ENCODE results near the gene CPE. TPM values are rescaled to one million over a fixed set of nuclear protein-coding genes. Genes with fewer than 3 reads are reported as not detected.
A peak's percentile ranks its signal among the peaks of the same experiment; 100 is the strongest.

CPE gene
- total RNA-seq, 4 donors from 2014 or later: 25.2 to 66.2 (median 41.9) TPM

DNA sequence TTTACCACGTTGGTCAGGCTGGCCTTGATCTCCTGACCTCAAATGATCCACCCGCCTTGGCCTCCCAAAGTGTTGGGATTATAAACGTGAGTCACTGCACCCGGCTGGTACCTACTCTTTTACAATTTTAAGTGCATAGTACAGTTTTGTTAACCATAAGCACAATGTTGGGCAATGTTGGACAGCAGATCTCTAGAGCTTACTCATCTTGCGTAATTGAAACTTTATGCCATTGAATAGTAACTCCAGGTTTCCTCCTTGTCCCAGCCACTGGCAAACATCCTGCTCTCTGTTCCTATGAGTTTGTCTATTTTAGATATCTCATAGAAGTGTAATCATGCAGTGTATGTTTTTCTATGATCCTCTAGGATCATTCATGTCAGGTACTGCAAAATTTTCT, 9.3 kb upstream of the CPE start:
- TF ChIP-seq, protein P1, sequence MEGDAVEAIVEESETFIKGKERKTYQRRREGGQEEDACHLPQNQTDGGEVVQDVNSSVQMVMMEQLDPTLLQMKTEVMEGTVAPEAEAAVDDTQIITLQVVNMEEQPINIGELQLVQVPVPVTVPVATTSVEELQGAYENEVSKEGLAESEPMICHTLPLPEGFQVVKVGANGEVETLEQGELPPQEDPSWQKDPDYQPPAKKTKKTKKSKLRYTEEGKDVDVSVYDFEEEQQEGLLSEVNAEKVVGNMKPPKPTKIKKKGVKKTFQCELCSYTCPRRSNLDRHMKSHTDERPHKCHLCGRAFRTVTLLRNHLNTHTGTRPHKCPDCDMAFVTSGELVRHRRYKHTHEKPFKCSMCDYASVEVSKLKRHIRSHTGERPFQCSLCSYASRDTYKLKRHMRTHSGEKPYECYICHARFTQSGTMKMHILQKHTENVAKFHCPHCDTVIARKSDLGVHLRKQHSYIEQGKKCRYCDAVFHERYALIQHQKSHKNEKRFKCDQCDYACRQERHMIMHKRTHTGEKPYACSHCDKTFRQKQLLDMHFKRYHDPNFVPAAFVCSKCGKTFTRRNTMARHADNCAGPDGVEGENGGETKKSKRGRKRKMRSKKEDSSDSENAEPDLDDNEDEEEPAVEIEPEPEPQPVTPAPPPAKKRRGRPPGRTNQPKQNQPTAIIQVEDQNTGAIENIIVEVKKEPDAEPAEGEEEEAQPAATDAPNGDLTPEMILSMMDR (IDR thresholded peaks at IDR 0.05): no peak
- no peak for TF ChIP-seq POLR2A (IDR thresholded peaks at IDR 0.05)
- WGBS, 2 donors: 67 to 79% methylated on average over 5 of the region's 5 CpGs
- intact Hi-C loops (cut with DNase I; ENCODE audit: low total_unique reads): no loop called here
- DNase-seq (ENCODE audit: low spot score in 2 of 2): no peak
- H3K4me3 ChIP-seq (ENCODE audit: low read depth, poor library complexity, severe bottlenecking): no peak overlapping the region

- no peak overlapping the region for H3K4me3 ChIP-seq (ENCODE audit: low read depth, poor library complexity, severe bottlenecking)
- TF ChIP-seq POLR2A (IDR thresholded peaks at IDR 0.05): no peak
- TF ChIP-seq, protein P1 (IDR thresholded peaks at IDR 0.05): no peak
- 88 to 91% methylated on average over 1 of the region's 1 CpG for WGBS, 2 donors
- intact Hi-C loops (cut with DNase I; ENCODE audit: low total_unique reads): no loop called here
- DNase-seq (ENCODE audit: low spot score in 2 of 2): no peak
Measured at GRCh38 chr4:165370530-165370929, 8.3 kb upstream of the CPE start.

GRCh38 chr4:165375465-165375864, 3.3 kb upstream of the CPE start:
- no peak for DNase-seq (ENCODE audit: low spot score in 2 of 2)
- intact Hi-C loops (cut with DNase I; ENCODE audit: low total_unique reads): no loop called here
- 58 to 87% methylated on average over 2 of the region's 2 CpGs for WGBS, 2 donors

DNA sequence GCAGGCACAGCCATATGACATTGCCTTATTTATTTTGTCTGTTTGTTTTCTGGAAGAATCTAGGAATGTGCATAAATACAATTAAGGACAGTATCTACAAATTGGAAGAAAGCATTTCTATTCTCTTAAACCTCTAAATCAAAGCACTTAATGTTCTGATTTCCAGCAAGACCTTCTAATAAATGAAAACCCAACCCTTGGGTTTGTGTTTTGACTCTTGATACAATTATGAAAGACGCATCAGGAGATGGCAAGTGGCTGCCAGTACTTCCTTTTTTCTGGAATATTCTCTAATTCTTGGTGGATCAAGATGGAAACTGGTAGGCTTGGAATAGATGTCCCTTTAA, 437 bp upstream of the CPE start:
- WGBS, 2 donors: 33 to 38% methylated on average over 1 of the region's 1 CpG
- no peak for TF ChIP-seq POLR2A (IDR thresholded peaks at IDR 0.05)
- TF ChIP-seq, protein P1 (IDR thresholded peaks at IDR 0.05): no peak
- DNase-seq (ENCODE audit: low spot score in 2 of 2): no peak
- intact Hi-C loops (cut with DNase I; ENCODE audit: low total_unique reads): no loop called here
- no peak overlapping the region for H3K4me3 ChIP-seq (ENCODE audit: low read depth, poor library complexity, severe bottlenecking)

More at GRCh38 chr4:165375465-165375864, 3.3 kb upstream of the CPE start:
- H3K4me3 ChIP-seq (ENCODE audit: low read depth, poor library complexity, severe bottlenecking): no peak overlapping the region
- TF ChIP-seq, protein P1 (IDR thresholded peaks at IDR 0.05): no peak
- TF ChIP-seq POLR2A (IDR thresholded peaks at IDR 0.05): no peak

- 77 to 78% methylated on average over 11 of the region's 11 CpGs for WGBS, 2 donors
- DNase-seq (ENCODE audit: low spot score in 2 of 2): peak in 1 of 2 donors; percentile 85
- intact Hi-C loops (cut with DNase I; ENCODE audit: low total_unique reads): no loop called here
- H3K4me3 ChIP-seq (ENCODE audit: low read depth, poor library complexity, severe bottlenecking): no peak overlapping the region
- TF ChIP-seq POLR2A (IDR thresholded peaks at IDR 0.05): no peak
- TF ChIP-seq, protein P1 (IDR thresholded peaks at IDR 0.05): no peak
Measured at GRCh38 chr4:165379678-165380064, 863 bp downstream of the CPE start.

DNA sequence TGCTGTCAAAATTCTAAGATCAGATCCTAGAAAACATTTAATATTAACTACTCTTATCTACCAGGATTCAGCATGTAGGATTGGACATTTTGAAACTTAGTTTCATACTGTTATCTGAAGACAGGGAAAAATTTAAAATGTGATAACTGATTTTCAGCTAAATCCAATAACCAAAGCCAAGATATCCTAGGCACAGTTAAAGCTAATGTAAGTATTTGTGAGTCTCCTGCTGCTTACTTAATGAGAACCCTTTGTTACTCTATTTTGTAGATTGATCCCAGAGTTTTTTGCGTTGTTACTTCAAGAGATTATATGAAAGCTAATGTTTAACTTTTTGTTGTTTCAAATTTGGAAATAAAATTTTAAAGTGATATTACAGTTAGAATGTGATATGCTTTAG, 2.0 kb downstream of the CPE start:
- DNase-seq (ENCODE audit: low spot score in 2 of 2): no peak
- intact Hi-C loops (cut with DNase I; ENCODE audit: low total_unique reads): no loop called here
- H3K4me3 ChIP-seq (ENCODE audit: low read depth, poor library complexity, severe bottlenecking): no peak overlapping the region
- 58 to 59% methylated on average over 1 of the region's 1 CpG for WGBS, 2 donors
- no peak for TF ChIP-seq POLR2A (IDR thresholded peaks at IDR 0.05)
- TF ChIP-seq, protein P1 (IDR thresholded peaks at IDR 0.05): no peak

Measured in lower leg skin (tissue), 4 donors.